Activated CD4-positive, CD25-positive, alpha-beta regulatory T cell (primary cell): ENCODE results near the gene S100A10.

Source experiments
- DNase-seq, 4 experiments: peaks; one replicate each; lab custom pipeline; 2025; lab: John Stamatoyannopoulos, UW

Gene S100A10

DNA sequence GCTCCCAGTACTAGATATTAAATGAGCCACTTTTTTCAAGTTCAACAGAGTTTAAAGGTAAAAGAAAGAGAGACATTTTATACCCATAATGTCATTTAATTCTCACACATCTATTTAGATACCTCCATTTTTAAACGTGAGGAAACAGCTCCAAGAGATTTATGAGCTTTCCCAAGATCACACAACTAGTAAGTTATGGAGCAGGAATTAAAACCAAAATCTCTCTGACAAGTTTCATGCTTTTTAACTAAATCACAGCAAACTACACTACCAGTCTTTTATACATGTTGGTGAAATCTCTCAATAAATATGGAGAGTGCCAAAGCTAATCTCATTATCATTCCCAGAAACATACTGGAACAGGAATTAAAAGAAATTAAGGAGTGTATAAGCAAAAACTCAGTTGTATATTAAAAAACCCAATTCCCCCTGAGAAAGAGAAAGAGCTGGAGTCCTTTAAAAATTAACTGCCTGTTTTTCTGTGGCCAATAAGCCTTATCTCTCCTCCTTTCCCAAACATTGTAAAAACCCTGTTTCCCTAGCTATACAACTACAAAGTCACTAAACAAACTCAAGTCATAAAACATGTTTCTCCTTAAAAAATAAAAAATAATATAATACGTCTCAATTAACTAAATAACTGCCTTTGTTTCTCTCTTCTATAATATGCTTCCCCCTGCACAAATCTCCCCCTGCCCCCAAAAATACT is 57.6 kb downstream of the S100A10 start:
- no peak for DNase-seq

DNA sequence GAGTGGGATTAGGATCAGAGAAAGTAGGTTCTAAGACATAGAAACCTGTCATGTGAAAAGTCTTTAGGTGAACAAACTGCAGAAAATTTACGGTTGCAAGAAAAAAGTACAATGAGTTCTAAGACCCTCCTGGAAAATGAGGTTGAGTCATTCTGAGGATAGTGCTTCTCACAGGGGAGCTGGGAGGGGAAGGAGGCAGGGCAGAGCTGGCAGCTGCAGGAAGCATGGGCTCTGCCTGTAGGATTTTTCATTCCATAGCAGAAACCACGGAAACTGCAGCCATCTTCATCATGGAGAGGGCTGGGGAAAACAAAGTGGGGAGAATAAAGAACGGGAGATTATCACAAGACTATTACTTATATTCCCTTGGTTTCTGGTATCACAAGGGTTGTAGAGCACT is 58.5 kb downstream of the S100A10 start:
- no peak for DNase-seq

DNA sequence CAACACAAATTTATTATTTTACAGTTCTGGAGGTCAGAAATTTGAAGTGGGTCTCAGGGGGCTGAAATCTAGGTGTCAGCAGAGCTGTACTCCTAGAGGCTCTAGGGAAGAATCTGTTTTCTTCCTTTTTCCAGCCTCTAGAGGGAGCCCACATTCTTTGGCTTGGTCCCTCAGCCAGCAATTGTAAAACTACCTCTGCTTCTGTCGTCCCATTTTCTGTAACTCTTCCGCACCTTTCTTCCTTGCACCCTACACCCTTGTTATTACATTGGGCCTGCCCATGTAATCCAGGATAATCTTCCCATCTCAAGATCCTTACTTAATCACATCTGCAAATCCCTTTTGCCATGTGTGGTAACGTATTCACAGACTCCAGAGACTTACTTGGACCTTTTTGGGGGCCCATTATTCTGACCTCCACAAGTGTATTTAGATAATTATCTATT is 59.6 kb downstream of the S100A10 start:
- DNase-seq = peak in 1 of 4 experiments; percentile 23
